Liver (tissue), 9 donors: Measurements from ENCODE around the gene ENTHD1. TPM values are rescaled to one million over a fixed set of nuclear protein-coding genes. Genes with fewer than 3 reads are reported as not detected.

Experiments
- DNase-seq: peaks from one replicate; pipeline ENCODE4 v3.0.0-alpha.2; 2017; ENCODE audit warnings: low spot score
- H3K27ac ChIP-seq, 2 donors: one replicate each; pipeline ENCODE4 v1.7.0; 2013; ENCODE audit warnings: inconsistent platforms in 2 of 2, low read length in 2 of 2, control low read depth in 1 of 2, low read depth in 1 of 2, mild to moderate bottlenecking in 1 of 2
- H3K27me3 ChIP-seq, 4 donors: one replicate each; pipeline versions ENCODE4 v1.6.1 to v1.7.0; 2013; ENCODE audit warnings: low read length in 3 of 4, inconsistent platforms in 1 of 4, mild to moderate bottlenecking in 1 of 4, moderate library complexity in 1 of 4; ENCODE audit not compliant: control insufficient read depth in 4 of 4, insufficient read depth in 4 of 4
- H3K36me3 ChIP-seq, 4 donors: one replicate each; pipeline versions ENCODE4 v1.6.1 to v1.7.0; 2013; ENCODE audit warnings: low read length in 3 of 4, mild to moderate bottlenecking in 3 of 4, low read depth in 1 of 4, moderate library complexity in 1 of 4; ENCODE audit not compliant: control insufficient read depth in 4 of 4, insufficient read depth in 3 of 4
- H3K4me1 ChIP-seq, 4 donors: one replicate each; pipeline versions ENCODE4 v1.6.1 to v1.7.0; 2013; ENCODE audit warnings: low read length in 3 of 4, mild to moderate bottlenecking in 3 of 4, moderate library complexity in 1 of 4; ENCODE audit not compliant: control insufficient read depth in 4 of 4, insufficient read depth in 4 of 4
- H3K4me3 ChIP-seq, 3 donors: one replicate each; pipeline versions ENCODE4 v1.6.1 to v1.7.0; 2013; ENCODE audit warnings: low read length in 3 of 3, control low read depth in 1 of 3, low read depth in 1 of 3, mild to moderate bottlenecking in 1 of 3
- H3K9ac ChIP-seq, 2 donors: one replicate each; pipeline ENCODE4 v1.7.0; 2013; ENCODE audit warnings: low read length in 2 of 2, mild to moderate bottlenecking in 2 of 2, moderate library complexity in 2 of 2, control low read depth in 1 of 2, low read depth in 1 of 2
- H3K9me3 ChIP-seq, 4 donors: one replicate each; pipeline versions ENCODE4 v1.6.1 to v1.7.0; 2013; ENCODE audit warnings: low read length in 3 of 4; ENCODE audit not compliant: control insufficient read depth in 4 of 4
- EGR1 ChIP-seq, 2 donors: IDR thresholded peaks; 2 replicates each; pipeline ENCODE4 v1.6.1; 2016 to 2018; ENCODE audit warnings: antibody characterized with exemption in 2 of 2, low read depth in 2 of 2
- FOXA1 ChIP-seq: IDR thresholded peaks from 2 replicates; pipeline ENCODE4 v1.6.1; 2016; ENCODE audit warnings: antibody characterized with exemption
- FOXA2 ChIP-seq: IDR thresholded peaks from 2 replicates; pipeline ENCODE4 v1.6.1; 2016; ENCODE audit warnings: antibody characterized with exemption
- GABPA ChIP-seq, 2 donors: IDR thresholded peaks in 1 of 2; conservative IDR thresholded peaks in 1 of 2; 2 replicates each; pipeline ENCODE4 v1.6.1; 2016; ENCODE audit warnings: antibody characterized with exemption in 2 of 2, mild to moderate bottlenecking in 1 of 2, moderate library complexity in 1 of 2
- HNF4A ChIP-seq, 2 donors: conservative IDR thresholded peaks; 2 replicates each; pipeline ENCODE4 v1.6.1; 2016; ENCODE audit warnings: antibody characterized with exemption in 2 of 2, mild to moderate bottlenecking in 2 of 2
- HNF4G ChIP-seq: IDR thresholded peaks from 2 replicates; pipeline ENCODE4 v1.6.1; 2016; ENCODE audit warnings: antibody characterized with exemption
- JUND ChIP-seq, 2 donors: IDR thresholded peaks; 2 replicates each; pipeline ENCODE4 v1.6.1; 2016; ENCODE audit warnings: antibody characterized with exemption in 2 of 2
- NR2F2 ChIP-seq: IDR thresholded peaks from 2 replicates; pipeline ENCODE4 v1.6.1; 2016; ENCODE audit warnings: antibody characterized with exemption
- RAD21 ChIP-seq, 2 donors: IDR thresholded peaks; 2 replicates each; pipeline ENCODE4 v1.6.1; 2016; ENCODE audit warnings: antibody characterized with exemption in 2 of 2, mild to moderate bottlenecking in 2 of 2
- RXRA ChIP-seq, 2 donors: IDR thresholded peaks; 2 replicates each; pipeline ENCODE4 v1.6.1; 2017 to 2018; ENCODE audit warnings: antibody characterized with exemption in 2 of 2, mild to moderate bottlenecking in 1 of 2
- TAF1 ChIP-seq: conservative IDR thresholded peaks from 2 replicates; pipeline ENCODE4 v1.6.1; 2016; ENCODE audit warnings: antibody characterized with exemption, mild to moderate bottlenecking
- YY1 ChIP-seq: IDR thresholded peaks from 2 replicates; pipeline ENCODE4 v1.6.1; 2016; ENCODE audit warnings: antibody characterized with exemption, mild to moderate bottlenecking
- WGBS: extraction: QIAGEN DNeasy Blood & Tissue Kit; methylation state at CpG from one replicate; pipeline ENCODE4 v1.1.7; 2013; 5-methylcytosine and 5-hydroxymethylcytosine counted together
- polyA plus RNA-seq, 2 donors: library from polyadenylated mRNA; stranded (reverse) in 1 of 2; unstranded in 1 of 2; fragments of 200-250 nt in 1 of 2; fragments of >200 nt in 1 of 2; fragmentation: Nextera tagmentation in 1 of 2; extraction: Ambion mirVana in 1 of 2; gene quantifications; one replicate each; pipeline versions ENCODE4 v1.2.1 to v1.2.3, GENCODE V29; 2013 to 2015
- total RNA-seq, 2 donors: library from RNA; depleted of rRNA; stranded (reverse); fragments of >200 nt; gene quantifications; one replicate each; pipeline ENCODE4 v1.2.3, GENCODE V29; 2014
- TF ChIP-seq, protein P1 (sequence below): IDR thresholded peaks from 2 replicates; pipeline ENCODE4 v1.6.1; 2016; ENCODE audit warnings: antibody characterized with exemption
- TF ChIP-seq, protein P2 (sequence below): IDR thresholded peaks from 2 replicates; pipeline ENCODE4 v1.6.1; 2016; ENCODE audit warnings: antibody characterized with exemption, mild to moderate bottlenecking
- TF ChIP-seq, protein P3 (sequence below): fragments of 150-350 bp; IDR thresholded peaks from 2 replicates; pipeline ENCODE4 v1.5.1; 2017; ENCODE audit warnings: improper control_type of control experiment, low read depth, low read length; ENCODE audit not compliant: missing input control
- donor health status: healthy.
- donor health status: healthy.
- donor health status: healthy.
- donor health status: healthy.
- donor health status: healthy.

The ENTHD1 gene
- total and polyA plus RNA-seq, 4 donors, result not detected

DNA sequence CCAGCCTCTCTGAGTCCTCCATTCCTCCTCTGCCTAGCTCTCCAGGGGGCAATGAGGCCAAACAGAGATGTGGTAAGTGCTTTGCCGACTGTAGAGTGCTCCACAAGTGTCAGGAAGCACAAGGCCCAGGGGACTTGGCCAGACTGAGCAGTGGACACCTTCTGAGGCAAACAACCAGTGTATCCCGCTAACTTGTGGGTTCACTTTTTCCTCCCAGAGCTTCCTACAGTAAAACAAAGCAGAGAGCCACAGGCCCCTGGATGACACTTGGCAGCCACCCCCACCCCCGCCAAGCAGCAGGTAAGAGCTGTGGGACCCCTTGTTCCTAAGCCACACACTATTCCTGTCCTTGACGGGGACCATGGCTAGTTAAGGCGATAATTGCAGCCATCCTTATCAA, 162.1 kb downstream of the ENTHD1 start (continued):
- TF ChIP-seq, protein P1, sequence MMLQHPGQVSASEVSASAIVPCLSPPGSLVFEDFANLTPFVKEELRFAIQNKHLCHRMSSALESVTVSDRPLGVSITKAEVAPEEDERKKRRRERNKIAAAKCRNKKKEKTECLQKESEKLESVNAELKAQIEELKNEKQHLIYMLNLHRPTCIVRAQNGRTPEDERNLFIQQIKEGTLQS, result no peak
- TF ChIP-seq FOXA1, result no peak

DNA sequence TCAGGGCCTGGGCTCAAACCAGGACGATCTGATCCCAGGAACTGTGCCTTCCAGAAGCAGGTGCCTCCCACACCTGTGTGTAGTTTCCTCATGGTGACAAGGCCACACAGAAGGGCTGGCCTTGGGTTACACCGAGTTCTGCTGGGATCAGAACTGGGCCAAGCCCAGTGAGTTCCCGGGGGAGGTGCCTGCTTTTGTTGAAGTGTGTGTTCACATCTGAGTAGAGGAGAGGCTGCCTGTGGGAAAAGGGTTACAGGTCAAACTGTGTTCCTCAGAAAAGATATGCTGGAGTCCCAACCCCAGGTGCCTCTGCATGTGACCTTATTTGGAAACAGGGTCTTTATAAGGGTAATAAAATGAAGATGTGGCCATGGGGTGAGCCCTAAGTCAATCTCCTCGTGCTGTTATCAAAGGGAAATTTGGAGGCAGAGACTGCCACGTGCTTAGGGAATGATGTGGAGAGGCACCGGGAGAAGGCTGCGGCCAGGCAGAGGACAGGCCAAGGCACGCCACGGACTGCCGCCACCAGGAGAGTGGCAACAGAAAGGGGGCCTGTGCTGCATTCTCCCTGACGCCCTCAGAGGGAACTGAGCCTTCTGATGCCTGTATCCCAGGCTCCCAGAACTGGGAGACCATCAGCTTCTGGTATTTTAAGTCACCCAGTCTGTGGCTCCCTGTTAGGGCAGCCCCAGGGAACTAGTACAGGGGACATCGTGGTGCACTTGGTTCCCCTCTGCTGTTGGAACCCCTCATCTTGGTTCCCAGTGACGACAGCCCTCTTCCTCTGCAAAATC, 164.2 kb downstream of the ENTHD1 start:
- Histone ChIP-seq H3K27me3 (peaks cover 0 to 4% (median 0%) of the 10 kb centered on the region in 4 donors), H3K9me3 (no peaks in the 10 kb centered on the region), H3K9ac (no peak overlapping the region), H3K36me3 (no peaks in the 10 kb centered on the region), H3K4me1 (no peaks in the 10 kb centered on the region), H3K4me3 (no peak overlapping the region), H3K27ac (no peak overlapping the region)
- DNase-seq, result no peak
- WGBS, result 79% methylated on average over 13 of the region's 13 CpGs
- TF ChIP-seq YY1, result no peak
- no peak for TF ChIP-seq NR2F2
- TF ChIP-seq EGR1 (IDR thresholded peaks at IDR 0.05; ENCODE audit: low read depth in 2 of 2), result no peak
- TF ChIP-seq JUND (IDR thresholded peaks at IDR 0.05), result no peak
- no peak for TF ChIP-seq FOXA1
- TF ChIP-seq FOXA2, result no peak
- TF ChIP-seq TAF1, result no peak
- no peak for TF ChIP-seq HNF4A (conservative IDR thresholded peaks at IDR 0.05)
- TF ChIP-seq RAD21 (IDR thresholded peaks at IDR 0.05), result no peak
- TF ChIP-seq, protein P2, sequence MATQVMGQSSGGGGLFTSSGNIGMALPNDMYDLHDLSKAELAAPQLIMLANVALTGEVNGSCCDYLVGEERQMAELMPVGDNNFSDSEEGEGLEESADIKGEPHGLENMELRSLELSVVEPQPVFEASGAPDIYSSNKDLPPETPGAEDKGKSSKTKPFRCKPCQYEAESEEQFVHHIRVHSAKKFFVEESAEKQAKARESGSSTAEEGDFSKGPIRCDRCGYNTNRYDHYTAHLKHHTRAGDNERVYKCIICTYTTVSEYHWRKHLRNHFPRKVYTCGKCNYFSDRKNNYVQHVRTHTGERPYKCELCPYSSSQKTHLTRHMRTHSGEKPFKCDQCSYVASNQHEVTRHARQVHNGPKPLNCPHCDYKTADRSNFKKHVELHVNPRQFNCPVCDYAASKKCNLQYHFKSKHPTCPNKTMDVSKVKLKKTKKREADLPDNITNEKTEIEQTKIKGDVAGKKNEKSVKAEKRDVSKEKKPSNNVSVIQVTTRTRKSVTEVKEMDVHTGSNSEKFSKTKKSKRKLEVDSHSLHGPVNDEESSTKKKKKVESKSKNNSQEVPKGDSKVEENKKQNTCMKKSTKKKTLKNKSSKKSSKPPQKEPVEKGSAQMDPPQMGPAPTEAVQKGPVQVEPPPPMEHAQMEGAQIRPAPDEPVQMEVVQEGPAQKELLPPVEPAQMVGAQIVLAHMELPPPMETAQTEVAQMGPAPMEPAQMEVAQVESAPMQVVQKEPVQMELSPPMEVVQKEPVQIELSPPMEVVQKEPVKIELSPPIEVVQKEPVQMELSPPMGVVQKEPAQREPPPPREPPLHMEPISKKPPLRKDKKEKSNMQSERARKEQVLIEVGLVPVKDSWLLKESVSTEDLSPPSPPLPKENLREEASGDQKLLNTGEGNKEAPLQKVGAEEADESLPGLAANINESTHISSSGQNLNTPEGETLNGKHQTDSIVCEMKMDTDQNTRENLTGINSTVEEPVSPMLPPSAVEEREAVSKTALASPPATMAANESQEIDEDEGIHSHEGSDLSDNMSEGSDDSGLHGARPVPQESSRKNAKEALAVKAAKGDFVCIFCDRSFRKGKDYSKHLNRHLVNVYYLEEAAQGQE, result no peak
- TF ChIP-seq, protein P3, sequence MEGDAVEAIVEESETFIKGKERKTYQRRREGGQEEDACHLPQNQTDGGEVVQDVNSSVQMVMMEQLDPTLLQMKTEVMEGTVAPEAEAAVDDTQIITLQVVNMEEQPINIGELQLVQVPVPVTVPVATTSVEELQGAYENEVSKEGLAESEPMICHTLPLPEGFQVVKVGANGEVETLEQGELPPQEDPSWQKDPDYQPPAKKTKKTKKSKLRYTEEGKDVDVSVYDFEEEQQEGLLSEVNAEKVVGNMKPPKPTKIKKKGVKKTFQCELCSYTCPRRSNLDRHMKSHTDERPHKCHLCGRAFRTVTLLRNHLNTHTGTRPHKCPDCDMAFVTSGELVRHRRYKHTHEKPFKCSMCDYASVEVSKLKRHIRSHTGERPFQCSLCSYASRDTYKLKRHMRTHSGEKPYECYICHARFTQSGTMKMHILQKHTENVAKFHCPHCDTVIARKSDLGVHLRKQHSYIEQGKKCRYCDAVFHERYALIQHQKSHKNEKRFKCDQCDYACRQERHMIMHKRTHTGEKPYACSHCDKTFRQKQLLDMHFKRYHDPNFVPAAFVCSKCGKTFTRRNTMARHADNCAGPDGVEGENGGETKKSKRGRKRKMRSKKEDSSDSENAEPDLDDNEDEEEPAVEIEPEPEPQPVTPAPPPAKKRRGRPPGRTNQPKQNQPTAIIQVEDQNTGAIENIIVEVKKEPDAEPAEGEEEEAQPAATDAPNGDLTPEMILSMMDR, result no peak
- TF ChIP-seq HNF4G, result no peak
- TF ChIP-seq GABPA (IDR thresholded peaks at IDR 0.05 in 1 of 2, conservative IDR thresholded peaks at IDR 0.05 in 1 of 2), result no peak
- TF ChIP-seq, protein P1, result no peak
- no peak for TF ChIP-seq RXRA (IDR thresholded peaks at IDR 0.05)
